SK-N-SH treated with all-trans-retinoic acid at 6 μM for 48 hours (cell line): ENCODE data around the gene HS1BP3.

Experiments
- ATAC-seq: fragments of 200-7000 bp; cut with Tn5 transposase; 3 replicates; pipeline ENCODE4 v1.9.1; 2020; ENCODE audit warnings: mild to moderate bottlenecking, moderate library complexity
- BACH2 ChIP-seq: fragments of 250-450 bp; sonication (Bioruptor Pico); IDR thresholded peaks from 2 replicates; pipeline ENCODE4 v1.9.0; 2021; ENCODE audit warnings: mild to moderate bottlenecking, borderline replicate concordance
- ESRRG ChIP-seq: fragments of 250-450 bp; sonication (Bioruptor Pico); IDR thresholded peaks from 2 replicates; pipeline ENCODE4 v1.6.1; 2021; ENCODE audit warnings: mild to moderate bottlenecking
- ISL1 ChIP-seq: fragments of 250-450 bp; sonication (Bioruptor Pico); IDR thresholded peaks from 2 replicates; pipeline ENCODE4 v2.1.2; 2022; ENCODE audit warnings: mild to moderate bottlenecking, moderate library complexity
- OSR1 ChIP-seq: fragments of 250-450 bp; sonication (Bioruptor Pico); IDR thresholded peaks from 2 replicates; pipeline ENCODE4 v1.8.0; 2022; ENCODE audit warnings: moderate library complexity, mild to moderate bottlenecking, inconsistent platforms
- POU6F1 ChIP-seq: fragments of 250-450 bp; sonication (Bioruptor Pico); IDR thresholded peaks from 2 replicates; pipeline ENCODE4 v1.8.0; 2021; ENCODE audit warnings: low read depth, mild to moderate bottlenecking, moderate library complexity, borderline replicate concordance
- PPARA ChIP-seq: fragments of 250-450 bp; sonication (Bioruptor Pico); IDR thresholded peaks from 2 replicates; pipeline ENCODE4 v1.5.0; 2020; ENCODE audit warnings: mild to moderate bottlenecking, borderline replicate concordance
- RARB ChIP-seq: fragments of 250-450 bp; sonication (Bioruptor Pico); IDR thresholded peaks from 2 replicates; pipeline ENCODE4 v1.8.0; 2021; ENCODE audit warnings: mild to moderate bottlenecking, moderate library complexity
- TCF4 ChIP-seq: fragments of 250-450 bp; sonication (Bioruptor Pico); IDR thresholded peaks from 2 replicates; pipeline ENCODE4 v1.8.0; 2021; ENCODE audit warnings: mild to moderate bottlenecking, moderate library complexity, borderline replicate concordance
- TOX ChIP-seq: fragments of 250-450 bp; sonication (Bioruptor Pico); IDR thresholded peaks from 2 replicates; pipeline ENCODE4 v1.8.0; 2021; ENCODE audit warnings: mild to moderate bottlenecking, moderate library complexity, borderline replicate concordance
- TSHZ2 ChIP-seq: fragments of 250-450 bp; sonication (Bioruptor Pico); IDR thresholded peaks from 2 replicates; pipeline ENCODE4 v1.5.0; 2020; ENCODE audit warnings: mild to moderate bottlenecking, moderate library complexity
- ZC3H10 ChIP-seq: fragments of 250-450 bp; sonication (Bioruptor Pico); IDR thresholded peaks from 2 replicates; pipeline ENCODE4 v1.5.1; 2021; ENCODE audit warnings: mild to moderate bottlenecking, moderate library complexity
- ZFP3 ChIP-seq: fragments of 250-450 bp; sonication (Bioruptor Pico); IDR thresholded peaks from 2 replicates; pipeline ENCODE4 v1.5.0; 2020; ENCODE audit warnings: mild to moderate bottlenecking, moderate library complexity
- ZFP30 ChIP-seq: fragments of 450-650 bp; formaldehyde crosslinking; IDR thresholded peaks from 2 replicates; pipeline ENCODE4 v1.5.0; 2022; ENCODE audit warnings: mild to moderate bottlenecking, moderate library complexity
- ZNF70 ChIP-seq: fragments of 450-650 bp; formaldehyde crosslinking; IDR thresholded peaks from 2 replicates; pipeline ENCODE4 v1.5.0; 2020; ENCODE audit warnings: mild to moderate bottlenecking, moderate library complexity
- ZNF8 ChIP-seq: fragments of 450-650 bp; formaldehyde crosslinking; IDR thresholded peaks from 2 replicates; pipeline ENCODE4 v1.5.0; 2020; ENCODE audit warnings: mild to moderate bottlenecking, moderate library complexity
- TF ChIP-seq, protein P1 (sequence below): fragments of 250-450 bp; sonication (Bioruptor Pico); IDR thresholded peaks from 2 replicates; pipeline ENCODE4 v1.8.0; 2020; ENCODE audit warnings: mild to moderate bottlenecking, moderate library complexity, borderline replicate concordance
- TF ChIP-seq, protein P2 (sequence below): fragments of 250-450 bp; sonication (Bioruptor Pico); IDR thresholded peaks from 2 replicates; pipeline ENCODE4 v1.5.1; 2020; ENCODE audit warnings: low read depth, mild to moderate bottlenecking, moderate library complexity

The HS1BP3 gene

DNA sequence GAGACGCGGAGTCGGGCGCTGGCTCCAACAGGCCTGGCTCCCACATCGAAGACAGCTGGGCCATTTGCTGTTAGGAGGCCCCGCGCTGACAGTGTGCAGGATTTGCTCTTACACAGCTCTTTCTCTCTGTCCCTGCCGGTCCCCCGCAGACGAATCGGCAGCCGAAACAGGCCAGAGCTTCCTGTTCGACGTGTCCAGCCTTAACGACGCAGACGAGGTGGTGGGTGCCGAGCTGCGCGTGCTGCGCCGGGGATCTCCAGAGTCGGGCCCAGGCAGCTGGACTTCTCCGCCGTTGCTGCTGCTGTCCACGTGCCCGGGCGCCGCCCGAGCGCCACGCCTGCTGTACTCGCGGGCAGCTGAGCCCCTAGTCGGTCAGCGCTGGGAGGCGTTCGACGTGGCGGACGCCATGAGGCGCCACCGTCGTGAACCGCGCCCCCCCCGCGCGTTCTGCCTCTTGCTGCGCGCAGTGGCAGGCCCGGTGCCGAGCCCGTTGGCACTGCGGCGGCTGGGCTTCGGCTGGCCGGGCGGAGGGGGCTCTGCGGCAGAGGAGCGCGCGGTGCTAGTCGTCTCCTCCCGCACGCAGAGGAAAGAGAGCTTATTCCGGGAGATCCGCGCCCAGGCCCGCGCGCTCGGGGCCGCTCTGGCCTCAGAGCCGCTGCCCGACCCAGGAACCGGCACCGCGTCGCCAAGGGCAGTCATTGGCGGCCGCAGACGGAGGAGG, 19.6 kb upstream of the HS1BP3 start (continued):
- TF ChIP-seq, protein P1, sequence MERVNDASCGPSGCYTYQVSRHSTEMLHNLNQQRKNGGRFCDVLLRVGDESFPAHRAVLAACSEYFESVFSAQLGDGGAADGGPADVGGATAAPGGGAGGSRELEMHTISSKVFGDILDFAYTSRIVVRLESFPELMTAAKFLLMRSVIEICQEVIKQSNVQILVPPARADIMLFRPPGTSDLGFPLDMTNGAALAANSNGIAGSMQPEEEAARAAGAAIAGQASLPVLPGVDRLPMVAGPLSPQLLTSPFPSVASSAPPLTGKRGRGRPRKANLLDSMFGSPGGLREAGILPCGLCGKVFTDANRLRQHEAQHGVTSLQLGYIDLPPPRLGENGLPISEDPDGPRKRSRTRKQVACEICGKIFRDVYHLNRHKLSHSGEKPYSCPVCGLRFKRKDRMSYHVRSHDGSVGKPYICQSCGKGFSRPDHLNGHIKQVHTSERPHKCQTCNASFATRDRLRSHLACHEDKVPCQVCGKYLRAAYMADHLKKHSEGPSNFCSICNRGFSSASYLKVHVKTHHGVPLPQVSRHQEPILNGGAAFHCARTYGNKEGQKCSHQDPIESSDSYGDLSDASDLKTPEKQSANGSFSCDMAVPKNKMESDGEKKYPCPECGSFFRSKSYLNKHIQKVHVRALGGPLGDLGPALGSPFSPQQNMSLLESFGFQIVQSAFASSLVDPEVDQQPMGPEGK (CRISPR knock-in tag): no peak
- TF ChIP-seq ZC3H10 (CRISPR knock-in tag) (no peak), BACH2 (CRISPR knock-in tag) (no peak), OSR1 (CRISPR knock-in tag) (no peak)

GRCh38 chr2:20669562-20670314, 18.8 kb upstream of the HS1BP3 start:
- TF ChIP-seq ZFP30: no peak
- TF ChIP-seq BACH2 (CRISPR knock-in tag): no peak
- no peak for TF ChIP-seq ZNF70 (CRISPR knock-in tag)
- no peak for TF ChIP-seq ISL1
- TF ChIP-seq TSHZ2 (CRISPR knock-in tag): no peak
- no peak for TF ChIP-seq TCF4
- TF ChIP-seq ZFP3 (CRISPR knock-in tag): no peak
- TF ChIP-seq, protein P2, sequence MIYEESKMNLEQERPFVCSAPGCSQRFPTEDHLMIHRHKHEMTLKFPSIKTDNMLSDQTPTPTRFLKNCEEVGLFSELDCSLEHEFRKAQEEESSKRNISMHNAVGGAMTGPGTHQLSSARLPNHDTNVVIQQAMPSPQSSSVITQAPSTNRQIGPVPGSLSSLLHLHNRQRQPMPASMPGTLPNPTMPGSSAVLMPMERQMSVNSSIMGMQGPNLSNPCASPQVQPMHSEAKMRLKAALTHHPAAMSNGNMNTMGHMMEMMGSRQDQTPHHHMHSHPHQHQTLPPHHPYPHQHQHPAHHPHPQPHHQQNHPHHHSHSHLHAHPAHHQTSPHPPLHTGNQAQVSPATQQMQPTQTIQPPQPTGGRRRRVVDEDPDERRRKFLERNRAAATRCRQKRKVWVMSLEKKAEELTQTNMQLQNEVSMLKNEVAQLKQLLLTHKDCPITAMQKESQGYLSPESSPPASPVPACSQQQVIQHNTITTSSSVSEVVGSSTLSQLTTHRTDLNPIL (CRISPR knock-in tag): no peak
- TF ChIP-seq RARB (CRISPR knock-in tag): no peak
- TF ChIP-seq, all 23 proteins: peak for 0
- no peak for ATAC-seq

- TF ChIP-seq ZFP30: no peak
- no peak for TF ChIP-seq TOX (CRISPR knock-in tag)
- no peak for TF ChIP-seq ZNF8 (CRISPR knock-in tag)
Observed at GRCh38 chr2:20668871-20669475, 18.1 kb upstream of the HS1BP3 start.

DNA sequence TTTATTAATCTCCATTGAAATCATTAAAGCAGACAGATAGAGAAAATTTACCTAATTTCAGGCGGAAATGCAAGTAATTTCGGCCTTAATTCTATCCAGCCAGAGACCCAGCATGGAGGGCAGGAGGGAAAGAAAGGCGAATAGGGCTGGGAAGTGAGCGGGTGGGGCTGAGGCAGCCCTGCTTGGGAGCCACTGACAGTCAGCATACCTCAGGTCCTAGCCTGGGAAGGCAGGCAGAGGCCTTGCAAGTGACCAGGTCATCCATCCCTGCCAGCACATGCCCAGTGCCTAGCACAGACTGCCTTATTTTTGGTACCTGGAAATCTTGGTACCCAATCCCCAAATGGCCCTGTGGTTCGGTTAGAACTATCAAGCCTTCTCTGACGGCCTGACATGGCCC, 17.6 kb upstream of the HS1BP3 start:
- no peak for TF ChIP-seq TOX (CRISPR knock-in tag)
- no peak for TF ChIP-seq TSHZ2 (CRISPR knock-in tag)
- TF ChIP-seq ZNF70 (CRISPR knock-in tag): no peak
- TF ChIP-seq, protein P2 (CRISPR knock-in tag): no peak
- no peak for TF ChIP-seq POU6F1 (CRISPR knock-in tag)
- no peak for TF ChIP-seq OSR1 (CRISPR knock-in tag)
- no peak for TF ChIP-seq ESRRG
- TF ChIP-seq BACH2 (CRISPR knock-in tag): no peak
- TF ChIP-seq TCF4: no peak
- TF ChIP-seq PPARA (CRISPR knock-in tag): no peak
- TF ChIP-seq ZNF8 (CRISPR knock-in tag): no peak
- no peak for ATAC-seq

More at GRCh38 chr2:20668871-20669475, 18.1 kb upstream of the HS1BP3 start:
- ATAC-seq: no peak
